Keratinocyte (primary cell): ENCODE measurements around the gene ZCWPW1.

ENCODE experiments used
- EZH2 ChIP-seq: IDR thresholded peaks from one replicate; pipeline ENCODE4 v1.6.1; 2012; ENCODE audit warnings: inconsistent platforms, mild to moderate bottlenecking, low read length, moderate library complexity
- TF ChIP-seq, protein P1 (sequence below), 3 experiments: IDR thresholded peaks in 1 of 3; conservative IDR thresholded peaks in 1 of 3; optimal IDR thresholded peaks in 1 of 3; 2 replicates in 2 of 3; 3 replicates in 1 of 3; pipeline versions ENCODE3 to v1.5.1; 2011; ENCODE audit warnings: low read length in 3 of 3, mild to moderate bottlenecking in 3 of 3, moderate library complexity in 2 of 3, control low read depth in 1 of 3, inconsistent platforms in 1 of 3; ENCODE audit not compliant: insufficient read depth in 2 of 3; ENCODE audit errors: extremely low read depth in 1 of 3

DNA sequence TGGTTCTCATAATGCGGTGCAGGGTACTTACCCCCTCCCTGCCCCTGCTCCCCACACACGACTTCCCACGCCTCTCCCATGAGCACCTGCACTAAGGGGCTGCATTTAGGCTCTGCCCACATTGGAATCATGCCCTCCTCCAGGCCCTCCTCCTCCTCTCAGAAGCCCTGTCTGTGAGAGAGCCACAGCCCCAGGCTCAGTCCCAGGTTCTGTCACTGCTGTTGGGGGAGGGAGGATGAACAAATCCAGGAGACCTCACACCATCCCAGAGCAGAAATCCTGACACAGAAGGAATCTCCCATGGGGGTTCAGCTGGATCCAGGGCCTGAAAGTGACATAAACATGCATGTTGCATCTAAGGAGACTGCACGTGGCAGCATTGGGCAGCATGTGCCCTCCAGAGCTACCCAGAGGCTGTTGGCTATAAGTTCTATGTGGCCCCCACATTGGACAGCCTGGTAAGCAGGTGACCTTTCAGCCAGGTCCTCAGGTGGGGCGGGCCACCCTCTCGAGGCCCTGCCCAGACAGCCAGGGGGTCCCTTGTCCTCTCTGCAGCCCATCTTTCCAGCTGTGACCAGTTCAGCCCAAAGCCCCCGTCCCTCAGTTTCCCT is 56.8 kb downstream of the ZCWPW1 start:
- TF ChIP-seq, protein P1, sequence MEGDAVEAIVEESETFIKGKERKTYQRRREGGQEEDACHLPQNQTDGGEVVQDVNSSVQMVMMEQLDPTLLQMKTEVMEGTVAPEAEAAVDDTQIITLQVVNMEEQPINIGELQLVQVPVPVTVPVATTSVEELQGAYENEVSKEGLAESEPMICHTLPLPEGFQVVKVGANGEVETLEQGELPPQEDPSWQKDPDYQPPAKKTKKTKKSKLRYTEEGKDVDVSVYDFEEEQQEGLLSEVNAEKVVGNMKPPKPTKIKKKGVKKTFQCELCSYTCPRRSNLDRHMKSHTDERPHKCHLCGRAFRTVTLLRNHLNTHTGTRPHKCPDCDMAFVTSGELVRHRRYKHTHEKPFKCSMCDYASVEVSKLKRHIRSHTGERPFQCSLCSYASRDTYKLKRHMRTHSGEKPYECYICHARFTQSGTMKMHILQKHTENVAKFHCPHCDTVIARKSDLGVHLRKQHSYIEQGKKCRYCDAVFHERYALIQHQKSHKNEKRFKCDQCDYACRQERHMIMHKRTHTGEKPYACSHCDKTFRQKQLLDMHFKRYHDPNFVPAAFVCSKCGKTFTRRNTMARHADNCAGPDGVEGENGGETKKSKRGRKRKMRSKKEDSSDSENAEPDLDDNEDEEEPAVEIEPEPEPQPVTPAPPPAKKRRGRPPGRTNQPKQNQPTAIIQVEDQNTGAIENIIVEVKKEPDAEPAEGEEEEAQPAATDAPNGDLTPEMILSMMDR (optimal IDR thresholded peaks at IDR 0.05 in 1 of 3, IDR thresholded peaks at IDR 0.05 in 1 of 3, conservative IDR thresholded peaks at IDR 0.05 in 1 of 3; ENCODE audit: extremely low read depth in 1 of 3, insufficient read depth in 2 of 3, low read length in 3 of 3): no peak
- no peak for TF ChIP-seq EZH2
